Endothelial cell of hepatic sinusoid (primary cell): Measurements from ENCODE around the gene NXN.
"Not testable (repeated sequence)": the region's sequence is repeated elsewhere in the genome, so short reads cannot be mapped to it uniquely, and the experiment has no call there.

Experiments
- in situ Hi-C: cut with HindIII; loops from 2 replicates; pipeline ENCODE4 v1.10.0; 2017; ENCODE audit warnings: low sequenced_read_pairs

NXN gene

DNA sequence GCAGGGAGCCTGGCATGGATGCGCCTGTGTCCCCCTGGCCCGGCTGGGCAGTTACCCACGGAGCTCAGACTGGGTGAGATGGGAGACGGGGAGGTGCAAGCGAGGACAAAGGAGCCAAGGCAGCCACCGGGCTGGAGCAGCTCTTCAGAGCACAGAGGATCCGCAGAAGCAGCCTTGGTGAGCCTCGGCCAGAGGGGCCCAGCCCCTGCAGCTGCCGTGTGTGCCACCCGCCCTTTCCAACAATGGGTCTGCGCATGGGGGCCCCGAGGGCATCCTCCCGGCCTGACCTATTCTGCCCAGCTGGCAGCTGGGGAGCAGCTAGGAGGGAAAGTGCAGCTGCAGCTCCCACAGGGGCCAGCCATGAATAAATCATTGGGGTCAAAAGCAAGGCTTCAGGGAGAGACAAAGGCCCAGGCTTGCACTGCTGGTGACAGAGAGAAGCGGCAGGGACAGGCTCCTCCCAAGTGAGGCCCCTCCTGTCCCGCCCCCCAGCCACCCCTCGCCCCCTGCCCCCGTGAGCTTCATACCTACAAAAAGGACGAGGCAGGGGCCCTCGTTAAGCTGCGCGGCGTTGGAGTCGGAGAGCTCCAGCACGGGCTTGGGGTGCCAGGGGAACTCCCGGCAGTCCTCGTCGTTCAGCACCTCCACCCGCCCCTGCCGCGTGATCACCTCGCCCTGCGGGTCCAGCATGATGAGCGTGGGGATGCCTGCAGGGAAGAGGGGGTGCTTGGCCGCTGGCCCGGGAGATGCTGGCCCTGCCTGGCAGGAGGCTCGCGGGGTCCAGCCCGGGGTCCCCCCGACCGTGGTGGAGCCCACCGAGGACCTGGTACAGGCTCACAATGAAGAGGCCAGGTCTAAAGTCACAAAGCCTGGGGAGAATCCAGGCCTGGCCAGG, 174.8 kb downstream of the NXN start:
- in situ Hi-C loops: loop anchor here (5.0 kb wide), 1 partner anchor 93 kb away; no protein-coding TSS in a partner anchor

GRCh38 chr17:802901-803881, 176.4 kb downstream of the NXN start:
- in situ Hi-C loops: loop anchor here (5.0 kb wide), 1 partner anchor 94 kb away; no protein-coding TSS in a partner anchor

DNA sequence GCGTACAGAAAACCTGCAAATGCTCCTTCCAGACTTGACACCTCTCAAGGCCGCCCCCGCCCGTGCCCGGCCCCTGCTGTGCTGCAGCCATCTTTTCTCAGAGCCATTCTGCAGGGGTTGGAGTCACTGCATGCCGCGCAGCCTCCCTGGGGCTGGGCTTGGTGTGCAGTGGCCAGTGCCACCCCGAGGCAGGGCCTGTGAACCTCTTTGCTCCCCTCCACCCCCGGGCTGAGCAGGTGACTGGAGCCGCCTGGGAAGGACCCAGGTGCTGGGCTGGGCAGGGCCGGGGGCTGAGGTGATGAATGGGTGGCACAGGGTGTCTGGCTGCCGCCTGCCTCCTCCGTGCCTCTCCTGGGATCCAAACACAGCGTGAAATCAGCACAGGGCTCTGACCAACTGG, 177.1 kb downstream of the NXN start:
- in situ Hi-C loops: loop anchor here (5.0 kb wide), 1 partner anchor 95 kb away; no protein-coding TSS in a partner anchor

GRCh38 chr17:801660-802059, 177.9 kb downstream of the NXN start:
- in situ Hi-C loops: loop anchor here (5.0 kb wide), 1 partner anchor 96 kb away; no protein-coding TSS in a partner anchor

GRCh38 chr17:800446-801242, 178.9 kb downstream of the NXN start:
- in situ Hi-C loops: loop anchor here (5.0 kb wide), 1 partner anchor 97 kb away; no protein-coding TSS in a partner anchor

DNA sequence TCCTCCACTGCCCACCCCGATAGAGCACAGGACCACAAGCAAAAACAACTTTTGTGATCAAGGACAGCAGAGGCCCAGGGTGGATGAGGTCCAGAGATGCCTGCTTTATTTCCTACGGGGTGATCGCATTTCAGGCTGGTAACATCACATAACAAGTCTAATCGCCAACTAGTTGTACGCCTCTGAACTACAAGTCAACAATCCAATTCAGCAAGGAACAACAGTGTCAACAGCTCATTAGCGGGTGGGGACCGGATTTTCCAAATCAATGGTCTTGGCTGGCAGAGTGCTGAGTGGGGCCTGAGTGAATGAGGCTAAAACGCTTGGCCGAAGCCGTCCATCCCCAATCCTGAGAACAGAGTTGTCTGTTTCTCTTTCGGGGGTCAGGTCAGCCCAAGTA, 180.3 kb downstream of the NXN start:
- in situ Hi-C loops: no loop called here

- in situ Hi-C loops: no loop called here
Observed at GRCh38 chr17:798246-798645, 181.3 kb downstream of the NXN start.

DNA sequence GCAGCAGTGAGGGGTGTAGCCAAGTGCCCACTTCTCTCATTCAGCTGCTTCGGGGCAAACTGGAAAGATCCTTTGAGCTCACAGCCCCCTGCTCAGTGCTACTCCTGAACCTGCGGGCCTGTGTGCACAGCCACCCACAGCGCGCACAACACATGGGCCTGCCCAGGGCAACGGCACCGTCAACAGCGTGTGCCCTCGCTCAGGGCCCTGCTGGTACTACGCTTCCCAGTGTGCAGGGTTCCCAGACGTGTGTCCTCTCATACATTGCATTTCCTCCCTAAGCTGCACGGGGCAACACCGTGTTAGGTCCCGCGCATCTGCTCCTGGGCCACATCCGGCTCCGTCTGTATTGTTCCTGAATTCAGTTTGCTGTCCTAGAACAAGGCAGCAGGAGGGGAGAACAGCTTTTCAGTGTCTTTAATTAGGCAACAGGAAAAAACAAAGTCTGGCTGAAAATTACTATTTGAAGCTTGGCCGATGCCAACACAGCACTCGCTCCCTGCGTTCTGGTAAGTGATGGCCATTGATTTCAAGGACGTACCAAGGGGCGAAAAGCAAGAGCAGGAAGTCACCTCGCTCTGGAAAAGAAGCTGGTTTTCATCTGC, 182.2 kb downstream of the NXN start:
- in situ Hi-C loops: no loop called here

DNA sequence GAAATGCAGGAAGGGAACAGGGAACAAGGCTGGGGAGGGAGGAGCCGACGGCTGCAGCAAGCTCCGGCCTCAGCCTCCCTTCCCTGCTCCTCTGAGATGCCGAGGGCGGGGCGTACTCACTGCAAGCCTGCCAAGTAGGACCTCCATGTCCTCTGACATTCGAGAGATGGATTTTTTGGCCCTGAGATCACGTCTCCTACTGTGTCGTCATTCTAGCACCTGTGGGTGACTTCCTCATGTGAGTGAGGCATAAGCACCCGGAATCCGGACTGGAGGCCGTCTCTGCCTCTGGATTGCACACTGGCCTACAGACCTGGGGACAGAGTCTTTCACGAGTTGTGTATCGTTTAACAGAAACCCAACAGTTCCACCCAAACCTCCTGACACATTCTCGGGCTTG, 183.0 kb downstream of the NXN start:
- in situ Hi-C loops: no loop called here

GRCh38 chr17:795721-796120, 183.9 kb downstream of the NXN start:
- in situ Hi-C loops: no loop called here

DNA sequence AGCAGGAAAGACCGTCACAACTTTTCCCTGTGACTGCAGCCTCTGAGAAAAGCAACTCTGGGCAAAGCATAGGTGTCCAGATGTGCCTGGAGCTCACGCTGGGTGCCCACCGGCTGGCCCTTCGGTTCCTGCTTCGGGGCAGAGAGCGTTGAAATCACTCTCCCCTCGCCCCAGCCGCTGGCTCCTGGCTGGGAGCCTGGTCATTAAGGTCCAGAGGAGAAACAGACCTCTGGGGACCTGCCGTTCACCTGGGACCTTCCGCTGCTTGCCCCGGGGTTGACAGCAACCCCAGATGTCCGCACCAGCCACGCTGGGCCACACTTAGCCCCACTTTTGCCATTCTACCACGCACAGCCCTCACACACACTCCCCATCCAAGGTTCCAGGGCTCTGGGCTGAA, 184.3 kb downstream of the NXN start:
- in situ Hi-C loops: no loop called here

- in situ Hi-C loops: no loop called here
Observed at GRCh38 chr17:794876-795275, 184.7 kb downstream of the NXN start.

DNA sequence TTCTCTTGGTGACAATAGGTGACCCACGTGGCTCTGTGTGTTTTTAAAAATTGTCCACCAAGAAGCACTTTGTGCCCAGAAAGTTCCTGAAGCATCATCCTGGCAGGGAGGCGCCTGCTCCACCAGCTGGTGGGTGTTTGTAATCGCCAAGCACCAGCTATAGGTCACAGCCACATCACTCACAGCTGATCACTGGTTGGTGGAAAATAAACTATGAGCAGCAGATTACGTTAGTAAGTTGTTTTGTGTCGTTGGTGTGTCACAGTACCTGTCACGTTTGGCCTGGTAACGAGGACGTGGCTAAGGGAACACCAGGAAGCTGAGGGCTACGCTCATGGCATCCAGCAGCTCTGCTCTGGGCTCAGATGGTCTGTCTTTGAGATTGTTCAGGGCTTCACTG, 187.3 kb downstream of the NXN start:
- in situ Hi-C loops: no loop called here

GRCh38 chr17:791829-792228, 187.7 kb downstream of the NXN start:
- in situ Hi-C loops: no loop called here

- in situ Hi-C loops: not testable (repeated sequence)
Observed at GRCh38 chr17:790874-791247, 188.7 kb downstream of the NXN start.

DNA sequence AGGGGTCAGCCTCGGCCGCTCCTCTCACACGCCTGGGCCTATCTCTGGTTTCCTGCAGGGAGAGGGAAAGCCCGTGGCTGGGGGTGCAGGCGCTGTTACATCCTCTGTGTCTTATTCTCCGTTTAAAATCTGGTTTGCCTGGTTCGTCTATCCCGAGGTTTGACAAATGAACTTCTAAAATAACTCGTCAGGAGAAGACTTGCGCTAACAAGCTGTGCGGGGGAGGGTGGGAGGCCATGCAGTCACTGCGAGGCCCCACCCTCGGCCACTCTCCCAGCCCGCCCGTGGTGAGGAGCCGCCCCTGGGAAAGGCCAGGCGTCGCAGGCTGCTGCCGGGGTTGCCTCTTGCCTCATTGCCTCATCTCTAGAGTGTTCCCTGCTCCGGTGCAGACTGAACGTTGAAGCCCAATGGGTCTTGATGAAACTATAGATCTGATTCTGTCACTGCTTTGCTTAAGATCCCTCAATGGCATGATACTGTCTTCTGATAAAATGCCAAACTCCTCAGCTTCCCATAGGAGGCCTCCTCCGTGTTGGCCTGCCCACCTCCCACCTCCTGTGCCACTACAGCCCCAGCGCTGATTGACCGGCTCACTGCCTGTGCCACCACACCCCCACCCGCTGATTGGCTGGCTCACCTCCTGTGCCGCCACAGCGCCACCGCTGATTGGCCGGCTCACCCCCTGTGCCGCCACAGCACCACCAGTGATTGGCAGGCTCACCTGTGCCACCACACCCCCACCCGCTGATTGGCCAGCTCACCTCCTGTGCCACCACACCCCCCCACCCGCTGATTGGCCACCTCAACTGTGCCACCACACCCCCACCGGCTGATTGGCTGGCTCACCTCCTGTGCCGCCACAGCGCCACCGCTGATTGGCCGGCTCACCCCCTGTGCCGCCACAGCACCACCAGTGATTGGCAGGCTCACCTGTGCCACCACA, 189.4 kb downstream of the NXN start:
- in situ Hi-C loops: not testable (repeated sequence)

- in situ Hi-C loops: no loop called here
Observed at GRCh38 chr17:789160-789840, 190.3 kb downstream of the NXN start.

GRCh38 chr17:788551-788950, 191.0 kb downstream of the NXN start:
- in situ Hi-C loops: no loop called here
